ENCODE results near the gene SORCS2.

The SORCS2 gene

DNA sequence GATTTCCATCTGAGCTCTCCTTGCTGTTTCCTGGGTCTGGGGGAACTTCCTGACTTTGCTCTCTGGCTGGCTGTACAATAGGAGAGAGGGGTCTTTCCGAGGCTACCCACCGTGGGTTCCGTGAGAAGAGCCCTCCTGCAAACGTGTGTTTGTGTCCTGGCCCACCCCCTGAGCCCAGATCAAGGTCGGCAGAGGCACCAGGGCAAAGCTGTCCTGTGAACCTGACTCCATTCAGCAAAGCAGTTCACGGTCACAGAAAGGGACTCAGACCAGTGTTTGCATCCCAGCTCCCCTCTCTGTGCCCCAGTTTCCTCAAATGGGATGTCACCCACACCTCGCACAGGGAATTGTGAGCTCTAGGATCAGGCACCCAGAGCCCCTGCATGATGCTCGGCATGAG lies 339.7 kb downstream of the SORCS2 start:
- no peak for DNase-seq (ENCODE audit: low read depth)
- TF ChIP-seq, protein P1, sequence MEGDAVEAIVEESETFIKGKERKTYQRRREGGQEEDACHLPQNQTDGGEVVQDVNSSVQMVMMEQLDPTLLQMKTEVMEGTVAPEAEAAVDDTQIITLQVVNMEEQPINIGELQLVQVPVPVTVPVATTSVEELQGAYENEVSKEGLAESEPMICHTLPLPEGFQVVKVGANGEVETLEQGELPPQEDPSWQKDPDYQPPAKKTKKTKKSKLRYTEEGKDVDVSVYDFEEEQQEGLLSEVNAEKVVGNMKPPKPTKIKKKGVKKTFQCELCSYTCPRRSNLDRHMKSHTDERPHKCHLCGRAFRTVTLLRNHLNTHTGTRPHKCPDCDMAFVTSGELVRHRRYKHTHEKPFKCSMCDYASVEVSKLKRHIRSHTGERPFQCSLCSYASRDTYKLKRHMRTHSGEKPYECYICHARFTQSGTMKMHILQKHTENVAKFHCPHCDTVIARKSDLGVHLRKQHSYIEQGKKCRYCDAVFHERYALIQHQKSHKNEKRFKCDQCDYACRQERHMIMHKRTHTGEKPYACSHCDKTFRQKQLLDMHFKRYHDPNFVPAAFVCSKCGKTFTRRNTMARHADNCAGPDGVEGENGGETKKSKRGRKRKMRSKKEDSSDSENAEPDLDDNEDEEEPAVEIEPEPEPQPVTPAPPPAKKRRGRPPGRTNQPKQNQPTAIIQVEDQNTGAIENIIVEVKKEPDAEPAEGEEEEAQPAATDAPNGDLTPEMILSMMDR (conservative IDR thresholded peaks at IDR 0.05; ENCODE audit: low read length): no peak
- no peak overlapping the region for H3K4me3 ChIP-seq (ENCODE audit: low read length)

DNA sequence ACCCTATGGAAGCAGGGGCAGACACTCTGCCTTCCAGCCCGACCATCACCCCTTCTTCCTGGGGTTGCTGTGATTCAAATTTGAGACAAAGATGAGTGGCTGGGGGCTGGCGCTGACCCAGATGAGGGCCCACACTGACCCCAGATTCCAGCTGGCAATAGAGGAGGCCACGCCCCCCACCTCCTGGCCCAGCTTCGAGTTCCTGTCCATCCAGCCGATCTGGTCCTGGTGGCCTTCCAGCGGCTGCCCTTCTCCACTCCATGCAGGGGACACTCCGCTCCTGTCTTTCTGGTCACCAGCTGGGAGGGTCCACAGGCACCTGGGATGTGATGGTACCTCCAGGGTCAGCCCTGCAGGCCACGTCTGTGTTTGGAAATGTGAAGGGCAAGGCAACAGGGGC lies 340.9 kb downstream of the SORCS2 start:
- no peak overlapping the region for H3K4me3 ChIP-seq (ENCODE audit: low read length)
- DNase-seq (ENCODE audit: low read depth): no peak
- TF ChIP-seq, protein P1 (conservative IDR thresholded peaks at IDR 0.05; ENCODE audit: low read length): no peak

DNA sequence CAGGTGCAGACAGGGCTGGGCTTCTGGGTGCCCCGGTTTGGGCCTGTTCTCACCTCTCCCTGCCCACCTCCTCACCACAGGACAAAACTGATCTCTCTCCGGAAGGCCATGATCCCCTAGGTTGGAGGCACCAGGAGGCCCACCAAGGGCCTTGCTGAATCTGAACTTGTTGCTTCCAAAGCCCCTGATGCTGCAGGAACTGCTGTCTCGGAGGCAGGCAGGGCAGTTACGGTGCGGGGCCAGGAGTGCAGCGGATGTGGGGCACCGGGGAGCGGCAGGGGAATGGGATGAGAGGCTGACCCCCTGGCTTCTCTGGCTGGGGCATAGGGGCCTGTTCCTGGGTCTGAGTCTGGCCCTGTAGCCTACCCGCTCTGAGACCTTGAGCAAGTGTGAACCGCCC lies 342.8 kb downstream of the SORCS2 start:
- TF ChIP-seq, protein P1 (conservative IDR thresholded peaks at IDR 0.05; ENCODE audit: low read length): no peak
- DNase-seq (ENCODE audit: low read depth): no peak
- no peak overlapping the region for H3K4me3 ChIP-seq (ENCODE audit: low read length)

DNA sequence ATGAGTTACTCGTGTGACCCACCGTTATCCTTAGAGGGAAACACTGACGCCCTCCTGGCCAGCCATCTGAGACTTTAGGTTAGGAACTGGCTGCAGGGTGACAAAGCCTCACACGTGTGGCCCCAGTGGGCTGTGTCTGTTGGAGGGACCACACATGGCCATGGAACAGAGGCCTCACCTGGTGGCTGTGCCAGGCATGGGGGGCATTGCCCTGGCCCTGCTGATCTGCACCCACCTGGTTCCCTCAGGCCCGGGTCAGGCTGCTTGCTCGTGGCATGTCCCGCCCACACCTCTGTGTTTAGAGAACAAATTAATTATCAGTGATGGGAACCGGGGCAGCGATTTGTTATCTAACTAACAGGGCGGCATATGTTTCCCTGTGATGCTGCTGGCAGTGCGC lies 343.3 kb downstream of the SORCS2 start:
- no peak for DNase-seq (ENCODE audit: low read depth)
- TF ChIP-seq, protein P1 (conservative IDR thresholded peaks at IDR 0.05; ENCODE audit: low read length): no peak
- H3K4me3 ChIP-seq (ENCODE audit: low read length): no peak overlapping the region

DNA sequence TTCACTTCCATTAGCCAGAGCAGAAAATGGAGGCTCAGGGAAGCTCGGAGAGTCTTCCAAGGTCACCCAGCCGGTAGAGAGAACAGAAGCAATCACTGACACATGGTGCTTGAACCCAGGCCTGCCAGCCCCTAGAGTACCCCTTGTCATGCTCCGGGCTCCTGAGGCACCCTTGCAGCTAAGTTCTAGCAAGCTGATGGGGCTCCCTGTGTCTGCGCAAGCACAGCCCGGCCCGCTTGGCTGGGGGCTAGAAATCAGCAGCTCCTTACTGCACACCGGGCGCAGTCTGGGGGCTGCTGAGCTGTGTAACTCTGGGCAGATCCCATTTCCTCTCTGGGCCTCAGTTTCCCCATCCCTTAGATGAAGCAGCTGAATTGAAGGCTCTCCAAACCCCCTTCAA lies 344.5 kb downstream of the SORCS2 start:
- no peak overlapping the region for H3K4me3 ChIP-seq (ENCODE audit: low read length)
- DNase-seq (ENCODE audit: low read depth): no peak
- TF ChIP-seq, protein P1 (conservative IDR thresholded peaks at IDR 0.05; ENCODE audit: low read length): no peak

DNA sequence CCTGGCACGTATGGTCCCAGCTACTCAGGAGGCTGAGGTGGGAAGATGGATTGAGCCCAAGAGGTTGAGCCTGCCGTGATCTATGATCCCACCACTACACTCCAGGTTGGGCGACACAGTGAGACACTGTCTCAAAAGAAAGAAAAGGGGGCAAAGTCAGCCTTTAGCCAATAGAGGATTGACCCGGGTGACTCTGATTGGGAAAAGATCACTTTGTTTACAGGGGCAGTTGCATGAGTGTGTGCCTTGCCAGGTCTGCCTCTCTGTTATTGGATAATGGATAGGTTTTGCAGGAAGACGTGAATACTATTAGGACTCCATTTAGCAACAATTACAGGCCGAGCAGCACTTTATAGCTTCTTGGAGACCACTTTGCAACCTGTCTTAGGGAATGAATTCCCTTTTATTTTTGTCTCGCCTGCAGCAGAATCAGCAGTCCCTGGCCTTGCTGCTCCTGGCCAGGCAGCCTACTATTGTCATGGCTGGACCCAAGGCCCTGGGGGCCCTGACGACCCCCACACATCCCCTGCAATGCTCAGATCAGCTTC lies 345.6 kb downstream of the SORCS2 start:
- TF ChIP-seq, protein P1 (conservative IDR thresholded peaks at IDR 0.05; ENCODE audit: low read length): no peak
- H3K4me3 ChIP-seq (ENCODE audit: low read length): no peak overlapping the region
- no peak for DNase-seq (ENCODE audit: low read depth)

DNA sequence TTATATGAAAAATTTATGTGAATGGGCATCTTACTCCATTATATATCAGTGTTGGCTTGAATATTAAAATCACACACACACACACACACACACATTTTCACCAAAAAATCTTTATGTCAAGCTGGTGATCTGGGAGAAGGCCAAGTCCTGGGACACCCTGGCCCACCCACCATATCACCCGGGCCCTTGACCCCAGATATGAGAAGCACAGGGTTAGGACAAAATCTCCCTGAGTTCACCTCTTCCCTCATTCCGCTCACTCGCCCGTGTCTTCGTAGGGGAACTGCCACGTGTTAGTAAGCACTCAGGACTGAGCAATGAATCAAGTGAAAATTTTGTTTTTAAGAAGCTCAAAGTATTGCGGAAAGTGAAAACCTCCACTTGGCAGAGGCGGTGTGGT lies 346.2 kb downstream of the SORCS2 start:
- no peak overlapping the region for H3K4me3 ChIP-seq (ENCODE audit: low read length)
- TF ChIP-seq, protein P1 (conservative IDR thresholded peaks at IDR 0.05; ENCODE audit: low read length): no peak
- DNase-seq (ENCODE audit: low read depth): no peak

All from AG10803 (cell line).